22Rv1 (cell line): ENCODE results near the gene AMZ1.

ENCODE experiments used
- H3K27ac ChIP-seq: fragments of 450-650 bp; 2 replicates; pipeline ENCODE4 v1.5.1; 2017
- ZFX ChIP-seq: fragments of 450-650 bp; IDR thresholded peaks from 2 replicates; pipeline ENCODE4 v1.6.1; 2017; ENCODE audit warnings: antibody characterized with exemption, borderline replicate concordance
- TF ChIP-seq, protein P1 (sequence below): fragments of 450-650 bp; IDR thresholded peaks from 2 replicates; pipeline ENCODE4 v1.5.1; 2017; ENCODE audit warnings: mild to moderate bottlenecking

The AMZ1 gene

DNA sequence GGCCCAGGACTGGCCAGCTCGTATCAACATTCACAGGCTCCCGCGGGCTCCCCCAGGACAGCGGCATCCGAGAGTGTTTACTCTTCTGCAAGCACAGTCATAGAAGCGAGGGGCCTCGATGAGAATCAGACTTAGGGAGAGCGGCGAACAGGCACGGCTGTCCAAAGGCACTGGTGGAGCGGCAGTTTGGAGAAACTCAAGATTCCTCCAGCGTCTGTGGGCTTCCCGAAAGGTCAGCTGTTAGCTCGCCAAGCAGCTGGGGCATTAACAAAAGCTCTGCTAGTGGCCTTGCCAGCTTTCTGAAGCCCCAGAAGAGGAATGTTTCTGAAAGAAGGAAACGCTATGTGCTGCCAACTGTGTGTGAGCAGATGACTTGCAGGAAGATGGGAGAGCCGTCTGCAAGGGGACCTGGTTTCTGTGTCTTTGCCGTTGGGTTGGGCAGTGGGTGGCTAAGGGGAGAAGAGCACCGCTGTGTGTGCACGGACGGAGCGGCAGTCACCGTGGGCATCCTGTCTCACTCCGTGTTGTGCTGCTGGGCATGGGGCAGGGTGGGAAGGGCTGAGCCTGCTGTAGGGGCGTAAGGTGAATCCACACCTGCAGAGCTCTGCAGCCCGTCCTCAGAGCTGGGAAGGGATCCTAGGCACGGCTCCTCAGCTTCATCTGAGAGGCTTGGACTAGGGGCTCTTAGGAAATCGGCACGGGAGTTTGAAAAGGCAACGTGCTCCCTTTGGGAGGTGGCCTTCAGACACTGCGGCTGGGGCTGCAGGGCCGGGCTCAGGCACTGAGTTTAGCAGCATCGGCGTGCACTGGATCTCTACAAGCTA, 42.1 kb downstream of the AMZ1 start:
- no peak for TF ChIP-seq ZFX
- TF ChIP-seq, protein P1, sequence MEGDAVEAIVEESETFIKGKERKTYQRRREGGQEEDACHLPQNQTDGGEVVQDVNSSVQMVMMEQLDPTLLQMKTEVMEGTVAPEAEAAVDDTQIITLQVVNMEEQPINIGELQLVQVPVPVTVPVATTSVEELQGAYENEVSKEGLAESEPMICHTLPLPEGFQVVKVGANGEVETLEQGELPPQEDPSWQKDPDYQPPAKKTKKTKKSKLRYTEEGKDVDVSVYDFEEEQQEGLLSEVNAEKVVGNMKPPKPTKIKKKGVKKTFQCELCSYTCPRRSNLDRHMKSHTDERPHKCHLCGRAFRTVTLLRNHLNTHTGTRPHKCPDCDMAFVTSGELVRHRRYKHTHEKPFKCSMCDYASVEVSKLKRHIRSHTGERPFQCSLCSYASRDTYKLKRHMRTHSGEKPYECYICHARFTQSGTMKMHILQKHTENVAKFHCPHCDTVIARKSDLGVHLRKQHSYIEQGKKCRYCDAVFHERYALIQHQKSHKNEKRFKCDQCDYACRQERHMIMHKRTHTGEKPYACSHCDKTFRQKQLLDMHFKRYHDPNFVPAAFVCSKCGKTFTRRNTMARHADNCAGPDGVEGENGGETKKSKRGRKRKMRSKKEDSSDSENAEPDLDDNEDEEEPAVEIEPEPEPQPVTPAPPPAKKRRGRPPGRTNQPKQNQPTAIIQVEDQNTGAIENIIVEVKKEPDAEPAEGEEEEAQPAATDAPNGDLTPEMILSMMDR = no peak
- H3K27ac ChIP-seq = no peak overlapping the region

DNA sequence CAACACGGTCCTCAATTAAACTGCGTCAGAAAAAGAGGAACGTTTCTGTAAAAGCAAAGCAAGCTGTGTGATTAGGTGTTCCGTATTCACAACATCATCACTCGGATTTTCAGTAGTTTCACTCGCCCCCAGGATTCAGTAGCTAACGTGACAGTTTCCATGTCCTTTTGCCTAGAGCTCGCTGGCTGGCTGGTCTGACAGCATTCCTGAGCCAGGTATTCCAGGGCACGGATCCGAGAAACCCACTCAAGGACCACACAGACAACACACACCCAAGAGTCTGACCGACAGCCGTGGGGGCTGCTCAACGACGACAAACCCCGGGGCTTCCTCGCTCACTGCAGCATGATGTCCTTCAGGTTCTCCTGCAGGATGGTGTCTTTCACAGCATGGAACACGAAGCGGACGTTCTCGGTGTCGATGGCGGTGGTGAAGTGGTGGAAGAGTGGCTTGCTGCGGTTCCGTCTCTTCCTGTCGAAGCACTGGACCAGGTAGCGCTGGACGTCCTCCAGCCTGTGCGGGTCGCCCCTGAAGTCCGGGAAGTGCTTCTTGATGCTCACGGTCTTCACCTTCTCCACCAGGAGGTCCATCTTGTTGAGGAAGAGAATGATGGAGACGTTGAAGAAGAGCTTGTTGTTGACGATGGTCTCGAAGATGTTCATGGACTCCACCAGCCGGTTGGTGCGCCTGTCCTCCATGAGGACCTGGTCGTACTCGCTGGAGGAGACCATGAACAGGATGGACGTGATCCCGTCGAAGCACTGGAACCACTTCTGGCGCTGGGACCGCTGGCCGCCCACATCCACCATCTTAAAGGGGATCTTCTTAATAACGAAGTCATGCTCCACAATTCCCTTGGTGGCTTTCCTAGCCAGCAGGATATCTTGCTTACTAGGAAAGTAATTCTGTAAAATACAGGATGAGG, 43.1 kb downstream of the AMZ1 start:
- TF ChIP-seq ZFX = no peak
- TF ChIP-seq, protein P1 = no peak
- H3K27ac ChIP-seq = no peak overlapping the region

DNA sequence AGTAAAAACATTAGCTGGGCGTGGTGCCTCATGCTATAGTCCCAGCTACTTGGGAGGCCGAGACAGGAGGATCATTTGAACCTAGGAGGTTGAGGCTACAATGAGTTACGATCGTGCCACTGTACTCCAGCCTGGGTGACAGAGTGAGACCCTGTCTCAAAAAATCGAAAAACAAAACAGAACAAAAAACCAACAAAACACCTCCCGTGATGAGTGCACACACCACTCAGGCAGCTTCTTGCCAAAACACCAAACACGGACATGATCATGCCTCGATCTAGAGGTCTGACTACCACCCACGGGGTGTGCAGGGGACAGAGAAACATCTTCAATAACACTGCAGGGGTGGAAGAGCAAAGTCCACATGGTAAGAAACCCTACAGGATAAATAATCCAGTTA, 44.4 kb downstream of the AMZ1 start:
- TF ChIP-seq, protein P1 = no peak
- TF ChIP-seq ZFX = no peak

DNA sequence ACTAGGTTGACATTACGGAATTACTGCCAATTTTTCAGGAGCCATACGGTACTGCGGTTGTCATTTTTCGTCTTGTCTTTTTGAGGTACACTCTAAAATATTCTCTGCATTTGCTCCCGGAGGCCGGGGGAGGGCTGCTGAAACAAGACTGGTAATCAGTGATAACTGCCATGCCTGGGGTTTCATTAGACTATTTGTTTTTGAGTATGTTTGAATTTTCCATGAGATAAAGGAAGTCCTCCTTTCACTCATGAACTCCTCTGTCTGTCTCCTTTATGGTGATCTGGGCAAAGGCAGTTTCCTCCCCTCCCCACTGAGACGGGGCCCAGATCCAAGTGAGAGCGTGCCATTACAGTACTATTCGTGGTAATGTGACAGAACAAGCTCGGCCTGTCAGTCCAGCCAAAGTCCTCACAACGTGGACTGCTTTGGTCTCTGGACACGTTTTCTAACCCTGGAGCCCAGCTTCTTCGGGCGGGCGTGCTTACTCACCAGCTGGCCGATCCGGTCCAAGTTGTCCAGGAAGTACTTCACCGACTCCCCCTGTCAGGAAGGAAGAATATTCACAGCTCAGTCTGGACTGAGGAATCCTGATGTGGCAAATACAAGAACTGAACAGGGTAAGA, 45.1 kb downstream of the AMZ1 start:
- H3K27ac ChIP-seq = peak overlapping the region; percentile 40
- no peak for TF ChIP-seq ZFX
- TF ChIP-seq, protein P1 = 0 out of 2 replicates have a peak, but pooled peaks have one; percentile 6

More for the DNA sequence above, 44.4 kb downstream of the AMZ1 start:
- no peak overlapping the region for H3K27ac ChIP-seq

DNA sequence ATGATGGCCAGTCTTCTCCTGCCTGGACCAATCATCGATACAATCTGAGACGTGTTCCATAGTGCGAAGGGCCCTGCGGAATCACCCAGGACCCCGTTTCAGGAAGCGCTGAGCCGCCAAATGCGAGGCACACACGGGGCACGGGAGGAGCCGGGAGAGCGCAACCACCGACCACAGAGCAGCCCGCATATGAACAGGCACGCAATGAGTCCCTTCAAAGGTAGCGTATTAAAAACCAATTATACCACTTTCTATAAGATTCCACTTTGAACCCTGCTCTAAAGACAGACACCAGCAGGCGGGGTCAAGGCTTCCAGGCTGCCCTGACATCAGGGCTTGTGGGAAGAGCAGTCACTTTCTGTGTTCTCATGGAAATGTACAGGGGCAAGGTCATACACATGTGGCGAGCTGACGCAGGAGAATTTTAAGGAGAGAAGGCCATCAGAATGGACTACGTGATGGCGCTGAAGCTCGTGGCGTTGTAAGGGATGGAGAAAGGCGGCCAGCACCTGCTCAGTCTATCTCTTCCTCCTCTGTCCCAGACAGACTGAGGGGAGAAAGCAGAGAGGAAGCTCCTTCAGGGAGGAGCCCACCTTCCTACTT, 46.2 kb downstream of the AMZ1 start:
- H3K27ac ChIP-seq = no peak overlapping the region

More for the DNA sequence above, 46.2 kb downstream of the AMZ1 start:
- TF ChIP-seq ZFX = no peak
- TF ChIP-seq, protein P1 = no peak
